Gastrocnemius medialis (tissue), 4 donors: Measurements from ENCODE around the gene IER5.

ENCODE experiments used
- CTCF ChIP-seq, 5 experiments: fragments of 450-650 bp in 3 of 5; fragments of 200-600 bp in 2 of 5; sonication (generic) in 2 of 5; IDR thresholded peaks in 4 of 5; conservative IDR thresholded peaks in 1 of 5; 1 replicate in 4 of 5; 2 replicates in 1 of 5; pipeline ENCODE4 v1.5.1; 2016 to 2019; ENCODE audit warnings: antibody characterized with exemption in 5 of 5, mild to moderate bottlenecking in 3 of 5, moderate library complexity in 3 of 5
- POLR2A ChIP-seq, 2 donors: fragments of 450-650 bp; IDR thresholded peaks; one replicate each; pipeline ENCODE4 v1.6.1; 2017; ENCODE audit warnings: antibody characterized with exemption in 2 of 2, mild to moderate bottlenecking in 2 of 2, moderate library complexity in 2 of 2

- TF ChIP-seq CTCF (IDR thresholded peaks at IDR 0.05 in 4 of 5, conservative IDR thresholded peaks at IDR 0.05 in 1 of 5) (no peak), POLR2A (IDR thresholded peaks at IDR 0.05) (no peak)
These were observed 37.6 kb upstream of the IER5 start for GRCh38 chr1:181050922-181051321.
